K562 (cell line): Measurements from ENCODE around the gene BBC3. TPM values are rescaled to one million over a fixed set of nuclear protein-coding genes. Genes with fewer than 3 reads are reported as not detected.
A peak's percentile ranks its signal among the peaks of the same experiment; 100 is the strongest.

Source experiments
- MBD2 ChIP-seq: sonication (generic); IDR thresholded peaks from 2 replicates; pipeline ENCODE4 v1.6.1; 2016; ENCODE audit warnings: low read depth, borderline replicate concordance
- RFX7 ChIP-seq: fragments of 250-450 bp; sonication (Bioruptor Pico); IDR thresholded peaks from 2 replicates; pipeline ENCODE4 v1.5.1; 2021; ENCODE audit warnings: mild to moderate bottlenecking
- ZBTB7A ChIP-seq: IDR thresholded peaks from 2 replicates; pipeline ENCODE4 v1.6.1; 2011; ENCODE audit warnings: low read depth, mild to moderate bottlenecking, low read length, moderate library complexity, borderline replicate concordance; ENCODE audit not compliant: control insufficient read depth
- polyA plus RNA-seq, 8 experiments: library from polyadenylated mRNA; depleted of rRNA in 4 of 8; stranded (reverse) in 5 of 8; unstranded in 3 of 8; fragments of >200 nt; fragmentation: Nextera tagmentation in 2 of 8; fragmentation: Illumina TruSeq in 1 of 8; extraction: Ambion mirVana in 2 of 8; extraction: Trizol in 1 of 8; gene quantifications; 2 replicates each; pipeline versions ENCODE4 v1.2.1 to v1.2.3, GENCODE V29; 2011 to 2014; ENCODE audit warnings: inconsistent platforms in 1 of 8, missing spikeins in 1 of 8
- total RNA-seq, 7 experiments: library from RNA; depleted of rRNA in 6 of 7; stranded (reverse); fragments of >200 nt in 6 of 7; fragmentation: Illumina TruSeq in 2 of 7; extraction: Trizol in 2 of 7; gene quantifications; 2 replicates each; pipeline versions ENCODE4 v1.2.1 to v1.2.3, GENCODE V29; 2011 to 2021; ENCODE audit warnings: low replicate concordance in 1 of 7
- TF ChIP-seq, protein P1 (sequence below), 2 experiments: fragments of 450-650 bp; IDR thresholded peaks; 2 replicates each; pipeline ENCODE4 v1.6.1; 2016; ENCODE audit warnings: mild to moderate bottlenecking in 2 of 2, borderline replicate concordance in 1 of 2, low read depth in 1 of 2, moderate library complexity in 1 of 2
- TF ChIP-seq, protein P2 (sequence below): fragments of 250-450 bp; sonication (Bioruptor Pico); IDR thresholded peaks from 2 replicates; pipeline ENCODE4 v1.5.0; 2022; ENCODE audit warnings: mild to moderate bottlenecking
- TF ChIP-seq, protein P3 (sequence below): fragments of 200-400 bp; formaldehyde crosslinking; IDR thresholded peaks from 2 replicates; pipeline ENCODE4 v1.6.1; 2017; ENCODE audit warnings: mild to moderate bottlenecking, low read depth, low read length, moderate library complexity
- TF ChIP-seq, protein P4 (sequence below): fragments of 200-800 bp; sonication (Bioruptor generic); IDR thresholded peaks from 2 replicates; pipeline ENCODE4 v1.6.1; 2016; ENCODE audit warnings: missing genetic modification characterization, missing compliant biosample characterization

BBC3 gene
- total and polyA plus RNA-seq, 9 of the 15 experiments (the other 6 are each of a cell fraction or from before 2014, with no cell fraction given): 0.15 to 30.7 (median 4.8) TPM

DNA sequence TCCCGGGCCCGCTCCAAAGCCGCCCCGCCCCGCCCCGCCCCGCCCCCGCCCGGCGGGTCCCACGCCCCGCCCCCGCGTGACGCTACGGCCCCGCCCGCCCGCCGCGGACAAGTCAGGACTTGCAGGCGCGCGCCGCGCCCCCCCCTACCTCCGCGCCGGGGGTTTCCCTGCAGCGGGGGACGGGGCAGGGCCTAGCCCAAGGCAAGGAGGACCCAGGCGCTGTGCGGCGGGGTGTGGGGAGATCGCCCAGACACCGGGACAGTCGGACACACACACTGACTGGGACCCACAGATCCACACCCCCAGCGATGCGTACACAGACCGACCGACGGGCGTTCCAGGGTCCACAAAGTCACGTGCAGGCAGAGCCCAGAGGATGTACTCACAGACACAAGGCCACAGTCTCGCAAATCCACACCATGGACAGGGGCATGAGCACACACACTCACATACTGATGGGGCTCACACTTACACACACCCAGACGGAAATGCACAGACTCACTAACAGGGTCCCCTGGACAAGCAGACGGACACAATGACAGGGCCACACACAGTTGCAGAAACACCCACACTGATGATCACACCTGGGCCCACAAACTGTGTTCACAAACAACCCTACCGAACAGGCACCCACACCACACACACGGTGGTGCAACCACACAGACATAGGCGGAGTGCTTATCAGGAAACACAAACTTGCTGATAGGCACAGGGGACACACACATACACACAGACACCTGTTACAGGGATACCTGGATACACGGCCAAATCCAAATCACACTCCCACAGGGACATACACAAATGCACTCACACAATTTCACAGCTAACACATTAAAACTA, 436 bp upstream of the BBC3 start (continued):
- TF ChIP-seq, protein P1, sequence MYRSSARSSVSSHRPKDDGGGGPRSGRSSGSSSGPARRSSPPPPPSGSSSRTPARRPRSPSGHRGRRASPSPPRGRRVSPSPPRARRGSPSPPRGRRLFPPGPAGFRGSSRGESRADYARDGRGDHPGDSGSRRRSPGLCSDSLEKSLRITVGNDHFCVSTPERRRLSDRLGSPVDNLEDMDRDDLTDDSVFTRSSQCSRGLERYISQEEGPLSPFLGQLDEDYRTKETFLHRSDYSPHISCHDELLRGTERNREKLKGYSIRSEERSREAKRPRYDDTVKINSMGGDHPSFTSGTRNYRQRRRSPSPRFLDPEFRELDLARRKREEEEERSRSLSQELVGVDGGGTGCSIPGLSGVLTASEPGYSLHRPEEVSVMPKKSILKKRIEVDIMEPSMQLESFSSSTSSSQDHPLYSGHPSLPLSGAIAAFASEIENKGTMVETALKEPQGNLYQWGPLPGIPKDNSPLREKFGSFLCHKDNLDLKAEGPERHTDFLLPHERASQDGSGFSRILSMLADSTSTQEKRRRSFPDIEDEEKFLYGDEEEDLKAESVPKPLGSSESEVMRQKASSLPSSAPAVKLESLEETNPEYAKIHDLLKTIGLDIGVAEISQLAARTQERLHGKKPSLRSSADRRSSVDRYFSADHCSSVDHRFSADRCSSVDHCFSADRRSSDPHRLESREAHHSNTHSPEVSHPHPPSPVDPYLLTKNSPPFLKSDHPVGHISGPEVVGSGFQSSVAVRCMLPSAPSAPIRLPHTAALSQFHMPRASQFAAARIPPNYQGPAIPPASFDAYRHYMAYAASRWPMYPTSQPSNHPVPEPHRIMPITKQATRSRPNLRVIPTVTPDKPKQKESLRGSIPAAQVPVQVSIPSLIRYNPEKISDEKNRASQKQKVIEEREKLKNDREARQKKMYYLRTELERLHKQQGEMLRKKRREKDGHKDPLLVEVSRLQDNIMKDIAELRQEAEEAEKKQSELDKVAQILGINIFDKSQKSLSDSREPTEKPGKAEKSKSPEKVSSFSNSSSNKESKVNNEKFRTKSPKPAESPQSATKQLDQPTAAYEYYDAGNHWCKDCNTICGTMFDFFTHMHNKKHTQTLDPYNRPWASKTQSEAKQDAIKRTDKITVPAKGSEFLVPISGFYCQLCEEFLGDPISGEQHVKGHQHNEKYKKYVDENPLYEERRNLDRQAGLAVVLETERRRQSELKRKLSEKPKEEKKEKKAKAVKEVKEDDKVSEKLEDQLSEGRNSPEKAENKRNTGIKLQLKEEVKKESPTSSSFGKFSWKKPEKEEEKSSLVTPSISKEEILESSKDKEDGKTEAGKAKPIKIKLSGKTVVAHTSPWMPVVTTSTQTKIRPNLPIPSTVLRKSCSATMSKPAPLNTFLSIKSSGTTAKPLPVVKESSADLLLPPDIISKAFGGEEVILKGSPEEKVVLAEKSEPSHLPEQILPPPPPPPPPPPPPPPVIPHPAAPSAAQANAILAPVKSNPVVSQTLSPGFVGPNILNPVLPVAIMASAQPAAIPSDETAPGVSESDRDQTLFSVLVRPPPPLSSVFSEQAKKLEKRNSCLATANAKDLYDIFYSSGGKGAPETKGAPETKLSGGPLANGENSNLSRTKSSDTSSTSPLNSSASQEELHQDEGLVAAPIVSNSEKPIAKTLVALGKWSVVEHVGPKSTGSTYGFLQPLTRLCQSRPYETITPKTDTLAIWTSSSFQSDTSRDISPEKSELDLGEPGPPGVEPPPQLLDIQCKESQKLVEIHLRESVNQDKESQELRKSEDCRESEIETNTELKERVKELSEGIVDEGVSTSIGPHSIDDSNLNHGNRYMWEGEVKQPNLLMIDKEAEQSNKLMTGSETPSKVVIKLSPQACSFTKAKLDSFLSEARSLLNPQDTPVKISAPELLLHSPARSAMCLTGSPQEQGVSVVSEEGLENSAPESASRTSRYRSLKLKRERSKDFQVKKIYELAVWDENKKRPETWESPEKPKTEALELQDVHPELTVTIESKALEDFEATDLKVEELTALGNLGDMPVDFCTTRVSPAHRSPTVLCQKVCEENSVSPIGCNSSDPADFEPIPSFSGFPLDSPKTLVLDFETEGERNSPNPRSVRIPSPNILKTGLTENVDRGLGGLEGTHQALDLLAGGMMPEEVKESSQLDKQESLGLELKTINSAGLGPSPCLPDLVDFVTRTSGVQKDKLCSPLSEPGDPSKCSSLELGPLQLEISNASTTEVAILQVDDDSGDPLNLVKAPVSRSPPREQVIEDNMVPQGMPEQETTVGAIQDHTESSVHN (IDR thresholded peaks at IDR 0.05; ENCODE audit: borderline replicate concordance in 1 of 2, low read depth in 1 of 2): no peak
- TF ChIP-seq RFX7 (CRISPR knock-in tag): no peak
- TF ChIP-seq, protein P2, sequence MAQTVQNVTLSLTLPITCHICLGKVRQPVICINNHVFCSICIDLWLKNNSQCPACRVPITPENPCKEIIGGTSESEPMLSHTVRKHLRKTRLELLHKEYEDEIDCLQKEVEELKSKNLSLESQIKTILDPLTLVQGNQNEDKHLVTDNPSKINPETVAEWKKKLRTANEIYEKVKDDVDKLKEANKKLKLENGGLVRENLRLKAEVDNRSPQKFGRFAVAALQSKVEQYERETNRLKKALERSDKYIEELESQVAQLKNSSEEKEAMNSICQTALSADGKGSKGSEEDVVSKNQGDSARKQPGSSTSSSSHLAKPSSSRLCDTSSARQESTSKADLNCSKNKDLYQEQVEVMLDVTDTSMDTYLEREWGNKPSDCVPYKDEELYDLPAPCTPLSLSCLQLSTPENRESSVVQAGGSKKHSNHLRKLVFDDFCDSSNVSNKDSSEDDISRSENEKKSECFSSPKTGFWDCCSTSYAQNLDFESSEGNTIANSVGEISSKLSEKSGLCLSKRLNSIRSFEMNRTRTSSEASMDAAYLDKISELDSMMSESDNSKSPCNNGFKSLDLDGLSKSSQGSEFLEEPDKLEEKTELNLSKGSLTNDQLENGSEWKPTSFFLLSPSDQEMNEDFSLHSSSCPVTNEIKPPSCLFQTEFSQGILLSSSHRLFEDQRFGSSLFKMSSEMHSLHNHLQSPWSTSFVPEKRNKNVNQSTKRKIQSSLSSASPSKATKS (CRISPR knock-in tag): no peak
- peak; percentile 84; the same call in 1 of the 2 replicates for TF ChIP-seq ZBTB7A
- TF ChIP-seq MBD2: no peak
- TF ChIP-seq, protein P3, sequence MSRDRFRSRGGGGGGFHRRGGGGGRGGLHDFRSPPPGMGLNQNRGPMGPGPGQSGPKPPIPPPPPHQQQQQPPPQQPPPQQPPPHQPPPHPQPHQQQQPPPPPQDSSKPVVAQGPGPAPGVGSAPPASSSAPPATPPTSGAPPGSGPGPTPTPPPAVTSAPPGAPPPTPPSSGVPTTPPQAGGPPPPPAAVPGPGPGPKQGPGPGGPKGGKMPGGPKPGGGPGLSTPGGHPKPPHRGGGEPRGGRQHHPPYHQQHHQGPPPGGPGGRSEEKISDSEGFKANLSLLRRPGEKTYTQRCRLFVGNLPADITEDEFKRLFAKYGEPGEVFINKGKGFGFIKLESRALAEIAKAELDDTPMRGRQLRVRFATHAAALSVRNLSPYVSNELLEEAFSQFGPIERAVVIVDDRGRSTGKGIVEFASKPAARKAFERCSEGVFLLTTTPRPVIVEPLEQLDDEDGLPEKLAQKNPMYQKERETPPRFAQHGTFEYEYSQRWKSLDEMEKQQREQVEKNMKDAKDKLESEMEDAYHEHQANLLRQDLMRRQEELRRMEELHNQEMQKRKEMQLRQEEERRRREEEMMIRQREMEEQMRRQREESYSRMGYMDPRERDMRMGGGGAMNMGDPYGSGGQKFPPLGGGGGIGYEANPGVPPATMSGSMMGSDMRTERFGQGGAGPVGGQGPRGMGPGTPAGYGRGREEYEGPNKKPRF: no peak
- TF ChIP-seq, protein P4, sequence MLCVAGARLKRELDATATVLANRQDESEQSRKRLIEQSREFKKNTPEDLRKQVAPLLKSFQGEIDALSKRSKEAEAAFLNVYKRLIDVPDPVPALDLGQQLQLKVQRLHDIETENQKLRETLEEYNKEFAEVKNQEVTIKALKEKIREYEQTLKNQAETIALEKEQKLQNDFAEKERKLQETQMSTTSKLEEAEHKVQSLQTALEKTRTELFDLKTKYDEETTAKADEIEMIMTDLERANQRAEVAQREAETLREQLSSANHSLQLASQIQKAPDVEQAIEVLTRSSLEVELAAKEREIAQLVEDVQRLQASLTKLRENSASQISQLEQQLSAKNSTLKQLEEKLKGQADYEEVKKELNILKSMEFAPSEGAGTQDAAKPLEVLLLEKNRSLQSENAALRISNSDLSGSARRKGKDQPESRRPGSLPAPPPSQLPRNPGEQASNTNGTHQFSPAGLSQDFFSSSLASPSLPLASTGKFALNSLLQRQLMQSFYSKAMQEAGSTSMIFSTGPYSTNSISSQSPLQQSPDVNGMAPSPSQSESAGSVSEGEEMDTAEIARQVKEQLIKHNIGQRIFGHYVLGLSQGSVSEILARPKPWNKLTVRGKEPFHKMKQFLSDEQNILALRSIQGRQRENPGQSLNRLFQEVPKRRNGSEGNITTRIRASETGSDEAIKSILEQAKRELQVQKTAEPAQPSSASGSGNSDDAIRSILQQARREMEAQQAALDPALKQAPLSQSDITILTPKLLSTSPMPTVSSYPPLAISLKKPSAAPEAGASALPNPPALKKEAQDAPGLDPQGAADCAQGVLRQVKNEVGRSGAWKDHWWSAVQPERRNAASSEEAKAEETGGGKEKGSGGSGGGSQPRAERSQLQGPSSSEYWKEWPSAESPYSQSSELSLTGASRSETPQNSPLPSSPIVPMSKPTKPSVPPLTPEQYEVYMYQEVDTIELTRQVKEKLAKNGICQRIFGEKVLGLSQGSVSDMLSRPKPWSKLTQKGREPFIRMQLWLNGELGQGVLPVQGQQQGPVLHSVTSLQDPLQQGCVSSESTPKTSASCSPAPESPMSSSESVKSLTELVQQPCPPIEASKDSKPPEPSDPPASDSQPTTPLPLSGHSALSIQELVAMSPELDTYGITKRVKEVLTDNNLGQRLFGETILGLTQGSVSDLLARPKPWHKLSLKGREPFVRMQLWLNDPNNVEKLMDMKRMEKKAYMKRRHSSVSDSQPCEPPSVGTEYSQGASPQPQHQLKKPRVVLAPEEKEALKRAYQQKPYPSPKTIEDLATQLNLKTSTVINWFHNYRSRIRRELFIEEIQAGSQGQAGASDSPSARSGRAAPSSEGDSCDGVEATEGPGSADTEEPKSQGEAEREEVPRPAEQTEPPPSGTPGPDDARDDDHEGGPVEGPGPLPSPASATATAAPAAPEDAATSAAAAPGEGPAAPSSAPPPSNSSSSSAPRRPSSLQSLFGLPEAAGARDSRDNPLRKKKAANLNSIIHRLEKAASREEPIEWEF (CRISPR knock-in tag): no peak
